ENCODE data around the gene HTR6.

The HTR6 gene

DNA sequence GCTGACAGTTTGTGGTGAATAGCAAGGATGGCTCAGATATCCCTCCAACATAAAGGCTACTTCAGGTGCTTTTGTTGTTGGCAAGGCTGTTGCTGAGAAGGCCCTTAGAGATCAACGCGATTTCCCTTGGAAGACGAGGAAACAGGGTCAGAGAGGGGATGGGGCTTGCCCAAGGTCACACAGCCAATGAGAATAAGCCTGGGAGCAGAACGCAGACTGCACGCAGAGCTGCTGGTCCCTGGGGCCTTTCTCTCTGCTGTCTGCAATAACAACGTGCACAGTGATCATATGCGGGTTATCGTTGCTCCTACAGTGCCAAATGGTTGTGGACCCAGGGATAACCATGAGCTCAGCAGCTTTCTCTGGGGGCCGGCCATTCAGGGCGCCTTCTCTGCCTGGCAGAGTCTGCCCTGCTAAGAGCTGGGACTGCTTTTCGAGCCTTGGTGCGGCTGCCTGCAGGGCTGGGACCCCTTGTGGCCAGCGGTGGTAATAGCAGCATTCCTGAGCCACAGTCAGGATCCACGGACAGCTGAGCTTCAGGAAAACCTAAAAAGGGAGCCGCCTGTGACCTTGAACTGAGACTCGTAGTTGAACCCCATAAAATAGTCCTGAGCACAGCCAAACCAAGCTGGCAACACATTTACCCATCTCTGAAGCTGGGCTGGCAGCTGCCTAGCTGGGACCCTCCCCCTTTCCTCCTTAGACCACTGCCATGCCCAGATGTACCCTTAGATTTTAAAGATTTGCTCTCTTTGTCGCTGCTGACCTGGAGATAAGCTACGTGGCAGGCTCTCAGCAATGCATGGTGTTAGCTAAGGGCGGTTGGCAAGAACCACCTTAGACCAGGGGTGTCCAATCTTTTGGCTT, 39.8 kb downstream of the HTR6 start:
- Mint-ChIP-seq H3K36me3 (ENCODE audit: low read depth) (no peaks in the 10 kb centered on the region), H3K27ac (no peak overlapping the region), H3K4me3 (no peak overlapping the region), H3K9me3 (no peaks in the 10 kb centered on the region), H3K4me1 (peaks cover 26% of the 10 kb centered on the region), H3K27me3 (ENCODE audit: low read depth) (peaks cover 16% of the 10 kb centered on the region)
- TF ChIP-seq, protein P1, sequence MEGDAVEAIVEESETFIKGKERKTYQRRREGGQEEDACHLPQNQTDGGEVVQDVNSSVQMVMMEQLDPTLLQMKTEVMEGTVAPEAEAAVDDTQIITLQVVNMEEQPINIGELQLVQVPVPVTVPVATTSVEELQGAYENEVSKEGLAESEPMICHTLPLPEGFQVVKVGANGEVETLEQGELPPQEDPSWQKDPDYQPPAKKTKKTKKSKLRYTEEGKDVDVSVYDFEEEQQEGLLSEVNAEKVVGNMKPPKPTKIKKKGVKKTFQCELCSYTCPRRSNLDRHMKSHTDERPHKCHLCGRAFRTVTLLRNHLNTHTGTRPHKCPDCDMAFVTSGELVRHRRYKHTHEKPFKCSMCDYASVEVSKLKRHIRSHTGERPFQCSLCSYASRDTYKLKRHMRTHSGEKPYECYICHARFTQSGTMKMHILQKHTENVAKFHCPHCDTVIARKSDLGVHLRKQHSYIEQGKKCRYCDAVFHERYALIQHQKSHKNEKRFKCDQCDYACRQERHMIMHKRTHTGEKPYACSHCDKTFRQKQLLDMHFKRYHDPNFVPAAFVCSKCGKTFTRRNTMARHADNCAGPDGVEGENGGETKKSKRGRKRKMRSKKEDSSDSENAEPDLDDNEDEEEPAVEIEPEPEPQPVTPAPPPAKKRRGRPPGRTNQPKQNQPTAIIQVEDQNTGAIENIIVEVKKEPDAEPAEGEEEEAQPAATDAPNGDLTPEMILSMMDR (IDR thresholded peaks at IDR 0.05; ENCODE audit: unreplicated experiment in 3 of 3), result peak; percentile 90 to 92 (median 90)

DNA sequence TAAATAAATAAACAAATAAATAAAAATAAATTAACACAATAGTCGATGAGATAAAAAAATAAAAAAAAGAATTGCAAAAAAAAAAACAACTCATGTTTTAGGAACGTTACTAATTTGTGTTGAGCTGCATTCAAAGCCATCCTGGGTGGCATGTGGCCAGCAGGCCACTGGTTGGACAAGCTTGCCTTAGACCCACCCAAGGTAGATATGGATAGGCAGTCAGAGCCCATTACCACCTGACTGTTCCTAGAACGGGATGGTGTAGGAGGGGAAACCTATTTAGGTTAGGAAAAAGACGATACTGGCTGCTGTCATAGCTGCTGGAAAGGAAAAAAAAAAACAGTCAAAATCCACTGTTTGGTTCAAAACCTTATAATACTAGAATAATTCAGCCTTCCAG, 40.8 kb downstream of the HTR6 start:
- Mint-ChIP-seq H3K9me3 (no peaks in the 10 kb centered on the region), H3K27me3 (ENCODE audit: low read depth) (peaks cover 20% of the 10 kb centered on the region), H3K4me1 (peaks cover 33% of the 10 kb centered on the region), H3K36me3 (ENCODE audit: low read depth) (no peaks in the 10 kb centered on the region), H3K27ac (no peak overlapping the region), H3K4me3 (no peak overlapping the region)
- TF ChIP-seq, protein P1 (IDR thresholded peaks at IDR 0.05; ENCODE audit: unreplicated experiment in 3 of 3), result no peak

DNA sequence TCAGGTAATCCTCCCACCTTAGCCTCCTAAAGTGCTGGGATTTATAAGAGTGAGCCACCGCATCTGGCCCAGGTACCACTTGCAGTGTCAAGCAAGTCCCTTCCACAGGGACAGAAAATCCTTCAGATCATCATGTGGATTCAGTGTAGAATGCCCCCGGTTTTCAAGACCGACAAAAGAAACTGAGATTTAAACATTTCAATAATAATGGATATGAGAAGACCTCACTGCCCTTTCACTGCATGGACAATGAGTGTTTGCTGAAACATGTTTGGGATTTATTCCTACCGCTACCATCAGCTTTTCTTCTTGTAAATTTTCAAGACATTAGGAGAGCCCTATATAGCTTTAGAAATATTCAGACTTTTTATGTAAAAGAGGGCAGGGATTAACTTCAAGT, 41.5 kb downstream of the HTR6 start:
- TF ChIP-seq, protein P1 (IDR thresholded peaks at IDR 0.05; ENCODE audit: unreplicated experiment in 3 of 3), result no peak
- H3K4me1 Mint-ChIP-seq, result peaks cover 39% of the 10 kb centered on the region
- H3K9me3 Mint-ChIP-seq, result no peaks in the 10 kb centered on the region
- no peak overlapping the region for H3K27ac Mint-ChIP-seq
- H3K4me3 Mint-ChIP-seq, result no peak overlapping the region
- H3K36me3 Mint-ChIP-seq (ENCODE audit: low read depth), result no peaks in the 10 kb centered on the region
- H3K27me3 Mint-ChIP-seq (ENCODE audit: low read depth), result peaks cover 20% of the 10 kb centered on the region

DNA sequence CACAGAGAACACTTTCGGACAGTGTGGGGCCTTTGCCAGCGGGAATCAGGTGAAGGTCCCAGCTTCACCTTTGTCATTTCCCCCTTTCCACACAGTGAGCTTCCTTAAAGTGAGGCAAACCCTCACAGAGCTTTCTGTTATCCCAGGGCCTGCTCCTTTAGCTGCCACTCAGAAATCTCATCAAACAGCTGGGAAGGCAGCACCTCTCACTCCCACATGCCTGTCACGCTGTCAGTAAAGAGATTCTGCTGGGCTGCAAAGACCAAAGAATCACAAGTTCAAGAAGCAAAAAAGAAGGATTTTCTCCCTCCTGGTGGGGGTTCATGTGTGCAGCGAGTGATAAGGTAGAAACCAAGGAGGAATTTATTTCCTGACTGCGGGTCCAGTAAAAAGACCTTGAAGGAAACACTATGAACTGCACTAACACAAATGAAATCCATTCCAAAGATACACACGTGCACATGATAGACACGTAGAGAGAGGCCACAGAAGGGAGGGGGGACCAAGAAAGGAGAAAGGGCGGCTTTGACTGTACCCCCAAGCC, 44.0 kb downstream of the HTR6 start:
- Mint-ChIP-seq H3K9me3 (no peaks in the 10 kb centered on the region), H3K27me3 (ENCODE audit: low read depth) (peaks cover 18% of the 10 kb centered on the region), H3K27ac (peak overlapping the region; percentile 26 to 96 (median 34)), H3K36me3 (ENCODE audit: low read depth) (no peaks in the 10 kb centered on the region), H3K4me1 (peaks cover 43% of the 10 kb centered on the region), H3K4me3 (peak overlapping the region in 1 of 3 experiments; percentile 12)
- TF ChIP-seq, protein P1 (IDR thresholded peaks at IDR 0.05; ENCODE audit: unreplicated experiment in 3 of 3), result no peak

DNA sequence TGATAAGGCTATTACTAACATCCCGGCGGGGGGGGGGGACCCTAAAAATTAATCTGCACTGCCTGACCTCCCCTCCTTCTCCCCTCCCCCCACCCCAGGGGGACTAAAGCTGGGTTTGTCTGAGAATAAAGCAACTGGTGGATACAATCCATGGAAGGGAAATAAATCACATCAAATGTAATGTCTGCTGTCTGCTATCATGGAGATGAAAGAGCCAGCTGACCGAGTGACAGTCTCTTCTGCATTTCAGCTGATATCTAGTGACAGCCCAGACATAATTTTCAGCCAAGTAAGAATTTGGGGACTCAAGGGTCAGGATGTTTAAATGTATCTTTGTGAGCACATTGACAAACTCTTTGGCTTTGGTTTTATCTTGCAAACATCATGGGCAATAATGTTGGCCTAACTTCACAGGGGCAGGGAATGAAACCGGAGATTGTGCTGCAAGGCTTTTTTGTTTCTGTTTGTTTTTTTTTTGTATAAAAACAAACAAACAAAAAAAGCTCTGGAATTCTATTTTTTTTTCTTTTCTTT, 44.7 kb downstream of the HTR6 start:
- peaks cover 16% of the 10 kb centered on the region for H3K27me3 Mint-ChIP-seq (ENCODE audit: low read depth)
- H3K36me3 Mint-ChIP-seq (ENCODE audit: low read depth), result no peaks in the 10 kb centered on the region
- H3K9me3 Mint-ChIP-seq, result no peaks in the 10 kb centered on the region
- H3K27ac Mint-ChIP-seq, result peak overlapping the region; percentile 26 to 96 (median 34)
- peaks cover 43% of the 10 kb centered on the region for H3K4me1 Mint-ChIP-seq
- peak overlapping the region in 1 of 3 experiments; percentile 20 for H3K4me3 Mint-ChIP-seq
- TF ChIP-seq, protein P1 (IDR thresholded peaks at IDR 0.05; ENCODE audit: unreplicated experiment in 3 of 3), result no peak

Data from nephron (organoid).